H1 (cell line): Measurements from ENCODE around the gene SLC24A3. TPM values are rescaled to one million over a fixed set of nuclear protein-coding genes. Genes with fewer than 3 reads are reported as not detected.

Experiments
- CTCF ChIA-PET: fragments of 300-600 bp; sonication (Branson Sonifier 250); formaldehyde crosslinking; loops from one replicate; lab custom pipeline; 2021; ENCODE audit not compliant: partially characterized antibody; lab: Charles Lee
- POLR2A ChIA-PET: fragments of 300-600 bp; sonication (Branson Sonifier 250); formaldehyde crosslinking; loops from one replicate; lab custom pipeline; 2021; ENCODE audit warnings: inconsistent platforms; ENCODE audit not compliant: partially characterized antibody; lab: Charles Lee
- DNase-seq, 2 experiments: peaks; one replicate each; pipeline versions ENCODE4 v3.0.0 to v3.0.0-alpha.2; 2010 to 2022; ENCODE audit warnings: low spot score in 2 of 2, low read depth in 1 of 2, mixed read lengths in 1 of 2
- FAIRE-seq: peaks from 2 replicates; lab custom pipeline; 2011; peaks lifted over from hg19 to GRCh38; lab: Jason Lieb, UNC
- H2AFZ ChIP-seq: 2 replicates; pipeline ENCODE4 v1.8.1; 2012; ENCODE audit warnings: low read length, inconsistent platforms
- H2AK5ac ChIP-seq: 2 replicates; pipeline ENCODE4 v1.6.1; 2013; ENCODE audit warnings: low read depth, low read length
- H2BK120ac ChIP-seq: replicated peaks from 2 replicates; pipeline ENCODE3; 2013; ENCODE audit warnings: low read depth, low read length, inconsistent platforms
- H2BK12ac ChIP-seq: 2 replicates; pipeline ENCODE4 v1.6.1; 2013; ENCODE audit warnings: low read depth, low read length
- H2BK15ac ChIP-seq: 2 replicates; pipeline ENCODE4 v1.6.1; 2013; ENCODE audit warnings: low read length
- H2BK20ac ChIP-seq: 2 replicates; pipeline ENCODE4 v1.6.1; 2013; ENCODE audit warnings: low read length
- H2BK5ac ChIP-seq: 2 replicates; pipeline ENCODE4 v1.6.1; 2013; ENCODE audit warnings: low read depth, low read length
- H3K14ac ChIP-seq: 2 replicates; pipeline ENCODE4 v1.6.1; 2013; ENCODE audit warnings: inconsistent platforms; ENCODE audit not compliant: insufficient read length
- H3K18ac ChIP-seq: 2 replicates; pipeline ENCODE4 v1.6.1; 2013; ENCODE audit warnings: low read length; ENCODE audit errors: extremely low read depth
- H3K23ac ChIP-seq: 2 replicates; pipeline ENCODE4 v1.6.1; 2013; ENCODE audit warnings: inconsistent platforms; ENCODE audit not compliant: insufficient read length
- H3K23me2 ChIP-seq: 2 replicates; pipeline ENCODE4 v1.6.1; 2013; ENCODE audit warnings: low read depth, low read length
- H3K27ac ChIP-seq: 2 replicates; pipeline ENCODE4 v1.6.1; 2011; ENCODE audit warnings: low read depth, low read length, inconsistent platforms
- H3K27me3 ChIP-seq, 4 experiments: replicated peaks in 1 of 4; 1 replicate in 1 of 4; 2 replicates in 3 of 4; pipeline versions ENCODE4 v1.6.1 to v1.8.1; 2011 to 2013; ENCODE audit warnings: low read length in 3 of 4, mild to moderate bottlenecking in 3 of 4, inconsistent platforms in 2 of 4, mixed read lengths in 2 of 4, moderate library complexity in 1 of 4; ENCODE audit not compliant: control insufficient read depth in 3 of 4, insufficient read depth in 3 of 4; ENCODE audit errors: extremely low read depth in 1 of 4
- H3K36me3 ChIP-seq, 4 experiments: 2 replicates each; pipeline versions ENCODE4 v1.6.1 to v1.8.1; 2011 to 2013; ENCODE audit warnings: mild to moderate bottlenecking in 4 of 4, low read length in 3 of 4, moderate library complexity in 2 of 4, control low read depth in 1 of 4, inconsistent platforms in 1 of 4; ENCODE audit not compliant: insufficient read depth in 4 of 4, control insufficient read depth in 2 of 4
- H3K4ac ChIP-seq: replicated peaks from 2 replicates; pipeline ENCODE3; 2013; ENCODE audit warnings: low read length, low read depth, mixed read lengths, inconsistent platforms; ENCODE audit not compliant: insufficient read length
- H3K4me1 ChIP-seq, 4 experiments: replicated peaks in 1 of 4; 1 replicate in 1 of 4; 2 replicates in 3 of 4; pipeline versions ENCODE4 v1.6.1 to v1.8.1; 2011 to 2013; ENCODE audit warnings: low read length in 3 of 4, inconsistent platforms in 2 of 4, mixed read lengths in 1 of 4; ENCODE audit not compliant: insufficient read depth in 4 of 4, control insufficient read depth in 3 of 4
- H3K4me2 ChIP-seq, 2 experiments: 2 replicates each; pipeline versions ENCODE4 v1.6.1 to v1.8.1; 2011 to 2013; ENCODE audit warnings: low read depth in 2 of 2, low read length in 2 of 2, control low read depth in 1 of 2, inconsistent platforms in 1 of 2, mild to moderate bottlenecking in 1 of 2; ENCODE audit not compliant: insufficient read depth in 1 of 2
- H3K4me3 ChIP-seq, 4 experiments: fragments of 200-600, 300-600 bp in 1 of 4; sonication (generic), shearing (Covaris generic), sonication (Bioruptor Twin) in 1 of 4; 2 replicates each; pipeline versions ENCODE4 v1.5.1 to v1.8.1; 2011 to 2016; ENCODE audit warnings: low read length in 4 of 4, low read depth in 3 of 4, control low read depth in 2 of 4, inconsistent platforms in 2 of 4, mild to moderate bottlenecking in 2 of 4, mixed read lengths in 1 of 4, moderate library complexity in 1 of 4; ENCODE audit not compliant: insufficient read depth in 2 of 4; ENCODE audit errors: extremely low read depth in 1 of 4
- H3K56ac ChIP-seq: replicated peaks from 2 replicates; pipeline ENCODE3; 2013; ENCODE audit warnings: low read depth, mild to moderate bottlenecking, mixed read lengths, low read length, inconsistent platforms; ENCODE audit not compliant: insufficient read length
- H3K79me1 ChIP-seq: 2 replicates; pipeline ENCODE4 v1.6.1; 2013; ENCODE audit warnings: low read depth, low read length, control low read depth
- H3K79me2 ChIP-seq, 2 experiments: 2 replicates each; pipeline versions ENCODE4 v1.6.1 to v1.8.1; 2012 to 2013; ENCODE audit warnings: low read length in 2 of 2, mild to moderate bottlenecking in 2 of 2, inconsistent platforms in 1 of 2; ENCODE audit not compliant: insufficient read depth in 2 of 2, control insufficient read depth in 1 of 2
- H3K9ac ChIP-seq, 4 experiments: replicated peaks in 1 of 4; 1 replicate in 1 of 4; 2 replicates in 3 of 4; pipeline versions ENCODE4 v1.6.1 to v1.8.1; 2011 to 2013; ENCODE audit warnings: low read depth in 3 of 4, low read length in 3 of 4, control low read depth in 2 of 4, mild to moderate bottlenecking in 2 of 4, moderate library complexity in 2 of 4, inconsistent platforms in 1 of 4; ENCODE audit errors: extremely low read depth in 1 of 4
- H3K9me3 ChIP-seq, 2 experiments: 2 replicates each; pipeline versions ENCODE4 v1.6.1 to v1.8.1; 2012 to 2013; ENCODE audit warnings: mild to moderate bottlenecking in 2 of 2, moderate library complexity in 2 of 2, control low read depth in 1 of 2, inconsistent platforms in 1 of 2, low read depth in 1 of 2, low read length in 1 of 2, mixed read lengths in 1 of 2; ENCODE audit not compliant: insufficient read depth in 2 of 2
- H4K20me1 ChIP-seq, 2 experiments: replicated peaks in 1 of 2; 2 replicates each; pipeline versions ENCODE3 to v1.8.1; 2011 to 2013; ENCODE audit warnings: inconsistent platforms in 2 of 2, low read length in 2 of 2, mild to moderate bottlenecking in 1 of 2; ENCODE audit not compliant: insufficient read depth in 2 of 2, control insufficient read depth in 1 of 2
- H4K5ac ChIP-seq: 2 replicates; pipeline ENCODE4 v1.6.1; 2013; ENCODE audit warnings: low read length, low read depth, mixed read lengths, inconsistent platforms; ENCODE audit not compliant: insufficient read length
- H4K8ac ChIP-seq: 2 replicates; pipeline ENCODE4 v1.8.0; 2013; ENCODE audit warnings: mild to moderate bottlenecking, moderate library complexity, low read length, inconsistent platforms; ENCODE audit not compliant: insufficient read depth; ENCODE audit errors: extremely low read depth
- H4K91ac ChIP-seq: replicated peaks from 2 replicates; pipeline ENCODE3; 2013; ENCODE audit warnings: low read length, mixed read lengths, inconsistent platforms; ENCODE audit not compliant: insufficient read length
- KDM4A ChIP-seq: IDR thresholded peaks from one replicate; pipeline ENCODE4 v1.7.1; 2012; ENCODE audit warnings: low read depth, mild to moderate bottlenecking, moderate library complexity, low read length, inconsistent platforms; ENCODE audit not compliant: severe bottlenecking
- whole genome bisulfite sequencing, 2 experiments: shearing (Covaris generic) in 1 of 2; methylation state at CpG; one replicate each; pipeline versions ENCODE4 v1.1.6 to v1.1.7; 2013 to 2015; ENCODE audit warnings: low lambda C conversion rate in 2 of 2, mixed read lengths in 2 of 2, inconsistent platforms in 1 of 2, low coverage in 1 of 2, missing lambda C conversion rate in 1 of 2; ENCODE audit not compliant: insufficient replicate concordance in 2 of 2, insufficient coverage in 1 of 2, insufficient read length in 1 of 2; ENCODE audit errors: extremely low coverage in 1 of 2, missing lambda C conversion rate in 1 of 2; 5-methylcytosine and 5-hydroxymethylcytosine counted together
- polyA plus RNA-seq, 7 experiments: library from polyadenylated mRNA; depleted of rRNA in 3 of 7; stranded (reverse) in 5 of 7; unstranded in 2 of 7; fragments of >200 nt in 5 of 7; fragments of 200-250 nt in 2 of 7; gene quantifications; 1 replicate in 5 of 7; 2 replicates in 1 of 7; 4 replicates in 1 of 7; pipeline versions ENCODE4 v1.2.1 to v1.2.3, GENCODE V29; 2011 to 2013; ENCODE audit warnings: missing spikeins in 2 of 7, mixed read lengths in 2 of 7
- total RNA-seq: library from RNA; stranded (reverse); fragmentation: NEBNext Ultra II Directional; extraction: Animal tissue kit (Norgen Biotek cat#: 25700); gene quantifications from 2 replicates; pipeline ENCODE4 v1.2.1, GENCODE V29; 2021
- TF ChIP-seq, protein P1 (sequence below): IDR thresholded peaks from 2 replicates; pipeline ENCODE4 v1.6.1; 2012; ENCODE audit warnings: inconsistent platforms

The SLC24A3 gene
- total and polyA plus RNA-seq, 2 of the 8 experiments (the other 6 are each of a cell fraction or from before 2014, with no cell fraction given) = 4.5 to 6.3 TPM

DNA sequence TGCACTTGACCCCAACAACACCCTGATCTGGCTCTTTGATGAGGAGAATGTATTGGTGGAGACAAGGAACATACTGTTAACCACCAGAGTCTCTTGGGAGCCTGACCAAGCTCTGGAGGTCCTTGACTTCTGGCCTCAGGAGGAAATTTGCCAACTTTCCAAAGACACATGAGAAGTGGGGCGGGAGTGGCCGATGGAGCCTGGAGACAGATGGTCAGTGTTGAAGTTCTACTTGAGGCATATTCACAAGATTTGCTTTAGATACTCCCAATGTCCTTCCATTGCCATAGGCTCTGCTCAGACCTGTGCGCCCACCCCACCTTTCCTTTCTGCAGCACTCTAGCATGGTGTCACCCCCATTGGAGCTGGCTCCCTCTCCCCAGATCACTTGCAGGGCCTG lies 241.0 kb downstream of the SLC24A3 start:
- H3K4me1 ChIP-seq = no peaks in the 10 kb centered on the region; a peak in 1 of 7 replicates
- H3K18ac ChIP-seq = no peak overlapping the region
- H4K8ac ChIP-seq = no peak overlapping the region
- H3K79me1 ChIP-seq = no peaks in the 10 kb centered on the region
- H3K4ac ChIP-seq = no peak overlapping the region
- FAIRE-seq = no peak
- H2BK5ac ChIP-seq = no peak overlapping the region
- H4K5ac ChIP-seq = no peak overlapping the region
- DNase-seq = no peak
- no peak overlapping the region for H4K91ac ChIP-seq
- TF ChIP-seq, protein P1, sequence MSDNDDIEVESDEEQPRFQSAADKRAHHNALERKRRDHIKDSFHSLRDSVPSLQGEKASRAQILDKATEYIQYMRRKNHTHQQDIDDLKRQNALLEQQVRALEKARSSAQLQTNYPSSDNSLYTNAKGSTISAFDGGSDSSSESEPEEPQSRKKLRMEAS = no peak
- TF ChIP-seq KDM4A = no peak
- no peak overlapping the region for H2BK120ac ChIP-seq
- no peaks in the 10 kb centered on the region for H3K9me3 ChIP-seq
- H2BK20ac ChIP-seq = no peak overlapping the region
- H3K27ac ChIP-seq = no peak overlapping the region
- H3K79me2 ChIP-seq = no peaks in the 10 kb centered on the region
- no peak overlapping the region for H3K4me2 ChIP-seq
- ChIA-PET CTCF (interaction anchor here (0.8 kb wide), 1 partner anchor 9 kb away, joined by 3 read pairs; no protein-coding TSS in a partner anchor), POLR2A (no interaction called here)
- H3K9ac ChIP-seq = no peak overlapping the region
- H3K56ac ChIP-seq = no peak overlapping the region
- no peaks in the 10 kb centered on the region for H4K20me1 ChIP-seq
- H2AFZ ChIP-seq = no peak overlapping the region
- H3K14ac ChIP-seq = no peak overlapping the region
- no peak overlapping the region for H2AK5ac ChIP-seq
- H3K23ac ChIP-seq = no peak overlapping the region
- no peaks in the 10 kb centered on the region for H3K36me3 ChIP-seq
- no peaks in the 10 kb centered on the region for H3K23me2 ChIP-seq
- no peak overlapping the region for H3K4me3 ChIP-seq
- no peak overlapping the region for H2BK12ac ChIP-seq
- WGBS, 2 experiments = 89% methylated on average over 3 of the region's 3 CpGs; no CpG with 5 or more reads in 1 of the 2 experiments
- no peaks in the 10 kb centered on the region for H3K27me3 ChIP-seq
- H2BK15ac ChIP-seq = no peak overlapping the region
